CD4-positive, alpha-beta T cell treated with Interferon alpha-2 for 1 hour (primary cell): Measurements from ENCODE around the gene TTC39A.
"Not testable (repeated sequence)": the region's sequence is repeated elsewhere in the genome, so short reads cannot be mapped to it uniquely, and the experiment has no call there.

Experiments used
- DNase-seq, 2 donors: peaks; one replicate each; pipeline ENCODE4 v3.0.0-alpha.2; 2020 to 2022

TTC39A gene

DNA sequence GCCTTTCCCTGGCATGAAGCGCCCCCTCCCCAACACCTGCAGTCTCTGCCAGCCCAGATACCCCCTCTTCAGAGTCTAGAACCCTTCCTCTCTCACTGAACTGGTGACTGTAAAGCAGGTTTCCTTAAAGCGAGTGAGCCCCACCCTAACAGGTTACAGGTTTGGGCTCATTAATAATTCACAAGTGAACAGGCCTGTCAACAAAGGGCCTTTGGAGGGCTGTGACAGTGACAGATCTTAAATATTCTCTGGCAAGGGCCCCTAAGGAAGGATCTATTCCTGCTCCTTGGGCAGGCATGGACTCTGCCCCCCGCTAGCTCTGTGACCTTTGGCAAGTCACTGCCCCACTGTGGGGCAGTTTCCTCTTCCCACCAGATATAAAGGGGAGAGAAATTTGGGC is 5.6 kb upstream of the TTC39A start:
- no peak for DNase-seq

DNA sequence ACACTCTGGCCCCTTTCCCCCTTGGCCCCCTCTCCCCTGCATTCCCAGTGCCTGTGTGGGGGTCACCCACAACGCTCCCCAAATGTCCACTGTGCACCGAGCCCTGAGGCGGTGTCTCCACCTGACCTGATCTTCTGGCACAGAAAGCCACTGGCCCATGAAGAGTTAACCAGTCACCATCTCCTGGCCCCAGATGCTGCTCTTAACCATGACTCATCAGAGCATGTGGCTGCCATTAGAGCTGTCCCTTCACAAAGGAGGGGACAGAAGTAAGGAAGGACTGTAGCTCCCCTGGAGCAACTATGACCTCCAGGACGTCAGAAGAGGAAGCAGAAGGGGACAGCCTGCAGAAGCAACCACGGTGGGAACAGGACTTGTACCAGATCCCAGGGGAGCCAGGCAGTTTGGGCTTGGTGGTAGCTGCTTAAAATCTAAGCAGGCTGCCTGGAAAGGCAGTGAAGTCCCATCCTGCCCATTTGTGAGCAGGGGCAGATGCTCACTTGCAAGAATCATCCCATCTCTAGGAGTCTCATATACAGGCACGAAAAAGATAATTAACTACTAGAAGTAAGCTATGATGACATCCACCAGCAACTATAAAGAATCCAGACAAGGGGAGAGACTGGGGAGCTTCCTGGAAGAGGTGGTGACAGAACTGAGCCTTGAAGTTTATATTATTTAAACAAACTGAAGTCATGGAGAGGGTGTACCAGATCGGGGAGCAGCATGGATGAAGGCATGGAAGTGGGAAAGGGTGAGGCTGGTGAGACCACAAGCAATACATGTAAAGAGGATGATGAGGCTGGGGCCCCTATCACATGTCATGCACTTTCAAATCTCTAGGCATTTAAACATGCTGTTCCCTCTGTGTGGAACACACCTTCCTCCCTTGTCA is 1.1 kb upstream of the TTC39A start:
- no peak for DNase-seq

GRCh38 chr1:51329443-51330325 is 678 bp downstream of the TTC39A start:
- no peak for DNase-seq

GRCh38 chr1:51328926-51329325 is 1.4 kb downstream of the TTC39A start:
- DNase-seq = no peak

GRCh38 chr1:51328279-51328678 is 2.1 kb downstream of the TTC39A start:
- DNase-seq = no peak

- no peak for DNase-seq
Observed at GRCh38 chr1:51327386-51327785, 3.0 kb downstream of the TTC39A start.

- DNase-seq = no peak
Observed at GRCh38 chr1:51326839-51327238, 3.5 kb downstream of the TTC39A start.

DNA sequence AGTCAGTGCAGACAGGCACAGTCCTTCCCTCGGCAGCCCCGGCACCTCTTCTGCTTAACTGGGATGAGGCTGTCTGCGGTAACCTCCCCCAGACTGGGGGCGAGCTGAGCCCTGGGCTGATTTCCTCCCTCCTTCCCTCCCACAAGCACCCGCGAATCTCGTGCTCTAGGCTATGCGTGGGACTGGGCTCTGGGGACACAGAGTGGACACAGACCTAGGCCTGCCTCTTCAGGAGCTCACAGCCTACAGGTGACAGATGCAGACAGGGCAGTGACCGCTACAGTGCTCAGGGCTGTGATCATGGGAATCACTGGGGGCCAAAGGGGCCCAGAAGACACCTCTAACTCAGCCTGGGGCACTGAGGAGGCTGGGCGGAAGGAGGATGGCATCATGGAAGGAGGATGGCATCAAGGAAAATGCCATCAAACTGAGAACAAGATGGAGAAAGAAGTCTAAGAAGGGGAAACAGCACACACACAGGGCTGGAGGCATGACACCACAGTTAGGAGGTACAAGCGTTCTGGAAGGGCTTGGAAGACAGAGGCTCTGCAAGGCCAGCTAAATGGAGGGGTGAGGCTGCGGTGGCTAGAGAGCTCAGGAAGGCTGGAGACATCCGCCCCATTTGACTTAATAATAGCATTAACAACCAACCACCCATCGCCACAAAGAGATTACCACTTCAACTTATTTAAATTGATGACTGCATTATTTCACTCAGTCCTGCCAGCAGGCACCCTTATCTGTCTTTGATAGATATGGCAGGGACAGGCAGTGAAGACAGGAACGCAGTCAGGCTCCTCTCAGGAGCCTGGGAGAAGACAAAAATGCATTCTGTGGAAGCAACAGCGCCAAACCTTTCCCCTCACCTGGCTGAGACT is 4.2 kb downstream of the TTC39A start:
- no peak for DNase-seq

- no peak for DNase-seq
Observed at GRCh38 chr1:51325391-51325790, 5.0 kb downstream of the TTC39A start.

GRCh38 chr1:51325011-51325385 is 5.4 kb downstream of the TTC39A start:
- not testable (repeated sequence) for DNase-seq

- no peak for DNase-seq
Observed at GRCh38 chr1:51324251-51325010, 5.9 kb downstream of the TTC39A start.

DNA sequence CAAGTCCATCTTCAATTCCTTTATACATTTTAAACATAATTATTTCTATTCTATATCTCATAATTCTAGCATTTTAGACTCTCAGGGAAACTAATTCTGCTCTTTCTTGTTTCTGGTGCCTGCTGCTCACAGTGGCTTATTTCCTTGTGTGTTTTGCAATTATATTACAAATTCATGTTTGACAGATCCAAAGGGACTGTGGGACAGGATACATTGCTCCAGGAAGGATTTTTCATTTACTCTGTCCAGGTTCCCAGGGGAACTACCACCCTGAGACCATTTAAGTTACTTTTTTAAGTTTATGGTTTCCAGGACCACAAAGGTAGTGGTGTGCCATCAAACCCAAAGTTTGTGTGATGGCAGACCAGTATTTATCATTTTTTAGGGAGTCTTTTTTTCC is 6.6 kb downstream of the TTC39A start:
- DNase-seq = no peak

DNA sequence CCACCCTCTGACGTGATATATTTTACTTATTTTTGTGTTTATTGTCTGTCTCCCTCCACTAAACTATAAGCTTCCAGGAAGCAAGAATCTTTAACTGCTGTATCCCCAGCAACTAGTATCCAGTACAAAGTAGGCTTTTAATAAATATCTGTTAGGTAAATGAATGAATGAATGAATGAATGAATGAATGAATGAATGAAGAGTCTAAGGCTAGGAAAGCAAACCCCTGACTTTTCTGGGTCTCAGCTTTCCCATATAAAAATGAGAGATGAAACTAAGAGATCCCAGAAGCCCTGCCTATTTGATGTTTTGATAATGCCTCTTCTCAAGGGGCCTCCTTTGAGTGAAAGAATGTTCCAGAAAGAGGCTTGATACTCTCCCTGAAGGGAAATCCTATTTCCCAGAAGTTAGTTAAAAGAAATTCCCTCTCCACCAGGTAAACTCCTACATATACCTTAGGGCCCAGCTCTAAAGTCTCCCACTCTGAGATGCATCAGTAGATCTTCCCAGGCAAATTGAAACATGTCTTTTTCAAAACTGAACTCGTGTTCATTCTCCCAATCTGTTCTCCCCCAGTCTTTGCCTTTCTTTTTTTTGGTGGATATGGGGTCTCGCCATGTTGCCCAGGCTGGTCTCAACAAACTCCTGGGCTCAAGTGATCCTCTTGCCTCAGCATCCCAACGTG is 7.8 kb downstream of the TTC39A start:
- DNase-seq = no peak

- DNase-seq = no peak
Observed at GRCh38 chr1:51321924-51322280, 8.5 kb downstream of the TTC39A start.

DNA sequence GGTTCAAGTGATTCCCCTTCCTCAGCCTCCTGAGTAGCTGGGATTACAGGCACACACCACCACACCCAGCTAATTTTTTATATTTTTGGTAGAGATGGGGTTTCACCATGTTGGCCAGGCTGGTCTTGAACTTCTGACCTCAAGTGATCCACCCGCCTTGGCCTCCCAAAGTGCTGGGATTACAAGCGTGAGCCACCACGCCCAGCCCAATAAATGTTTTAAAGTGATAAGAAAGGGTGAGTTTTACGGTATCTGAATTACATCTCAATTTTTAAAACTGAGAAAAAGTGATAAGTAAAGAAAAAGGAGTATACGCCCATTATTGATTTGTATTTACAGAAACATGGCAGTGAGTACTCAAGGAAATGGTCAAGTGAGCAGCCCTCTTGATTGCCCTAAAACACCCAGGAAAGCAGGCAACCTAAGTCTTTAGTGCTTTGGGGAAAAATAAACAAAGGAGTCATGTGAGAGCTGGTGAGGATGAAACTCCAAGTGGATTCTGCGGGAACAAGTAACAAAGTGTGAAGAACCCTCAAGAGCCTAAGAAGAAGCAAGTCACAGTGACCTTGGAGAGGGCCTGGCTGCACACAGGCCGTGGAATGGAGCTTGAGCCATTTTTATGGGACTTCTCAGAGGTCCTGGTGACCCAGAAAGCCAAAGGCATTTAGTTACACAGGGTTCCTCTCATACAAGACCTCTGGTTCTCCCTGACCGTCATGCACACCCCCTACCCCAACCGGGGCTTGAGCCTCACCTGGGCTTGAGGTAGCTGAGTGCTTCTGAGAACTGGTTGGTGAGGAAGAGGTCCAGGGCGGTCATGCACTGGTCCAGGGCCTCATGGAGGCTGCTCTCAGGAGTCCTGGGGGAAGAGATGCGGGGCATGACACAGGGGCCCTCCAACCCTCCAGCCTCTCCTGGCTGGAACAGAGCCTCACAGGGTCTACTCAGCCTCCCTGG is 9.1 kb downstream of the TTC39A start:
- no peak for DNase-seq

- DNase-seq = no peak
Observed at GRCh38 chr1:51317798-51318197, 12.6 kb downstream of the TTC39A start.

GRCh38 chr1:51316846-51317120 is 13.6 kb downstream of the TTC39A start:
- DNase-seq = no peak

- DNase-seq = no peak
Observed at GRCh38 chr1:51316113-51316845, 14.1 kb downstream of the TTC39A start.

- no peak for DNase-seq
Observed at GRCh38 chr1:51314974-51315373, 15.4 kb downstream of the TTC39A start.
